NCI-H748 treated with DMSO at 0.1 percent for 48 hours (cell line): ENCODE measurements around the gene ZNF106.

Source experiments
- DNase-seq: peaks from one replicate; lab custom pipeline; 2025; lab: John Stamatoyannopoulos, UW

ZNF106 gene

GRCh38 chr15:42367041-42367440 lies 123.9 kb downstream of the ZNF106 start:
- no peak for DNase-seq

GRCh38 chr15:42365921-42366550 lies 124.9 kb downstream of the ZNF106 start:
- no peak for DNase-seq

GRCh38 chr15:42364529-42364928 lies 126.4 kb downstream of the ZNF106 start:
- DNase-seq = no peak

GRCh38 chr15:42363942-42364341 lies 127.0 kb downstream of the ZNF106 start:
- no peak for DNase-seq

- DNase-seq = no peak
These were observed 127.5 kb downstream of the ZNF106 start for GRCh38 chr15:42363487-42363886.
